ENCODE data around the gene ZNF24.

The ZNF24 gene

GRCh38 chr18:35306588-35307250, 37.5 kb downstream of the ZNF24 start:
- Histone ChIP-seq H4K20me1 (ENCODE audit: insufficient read depth, low read length) (no peaks in the 10 kb centered on the region), H3K27me3 (ENCODE audit: insufficient read depth, low read length, poor library complexity) (no peaks in the 10 kb centered on the region), H3K9ac (ENCODE audit: low read depth, low read length) (no peak overlapping the region), H3K79me2 (ENCODE audit: insufficient read depth, low read length) (peaks cover 36% of the 10 kb centered on the region), H3K27ac (ENCODE audit: low read length) (no peak overlapping the region), H3K36me3 (ENCODE audit: insufficient read depth, low read length) (peaks cover 57% of the 10 kb centered on the region), H2AFZ (ENCODE audit: low read depth, low read length) (no peak overlapping the region), H3K9me3 (ENCODE audit: insufficient read depth, low read length, severe bottlenecking) (peaks cover 56% of the 10 kb centered on the region), H3K4me1 (ENCODE audit: insufficient read depth, low read length) (no peaks in the 10 kb centered on the region), H3K4me3 (ENCODE audit: low read depth in 1 of 2, low read length in 2 of 2) (no peak overlapping the region), H3K4me2 (ENCODE audit: insufficient read depth, low read length) (no peak overlapping the region)
- ATAC-seq (ENCODE audit: insufficient read depth, low read depth) (no peak), DNase-seq (no peak)
- no peak for TF ChIP-seq CTCF (IDR thresholded peaks at IDR 0.05; ENCODE audit: borderline replicate concordance, extremely low read depth, low read length, poor library complexity, severe bottlenecking)
- no peak for TF ChIP-seq EZH2 (IDR thresholded peaks at IDR 0.05; ENCODE audit: borderline replicate concordance, low read depth, low read length, severe bottlenecking)

GRCh38 chr18:35303610-35304009, 40.6 kb downstream of the ZNF24 start:
- H3K27me3 ChIP-seq (ENCODE audit: insufficient read depth, low read length, poor library complexity): no peaks in the 10 kb centered on the region
- no peak overlapping the region for H2AFZ ChIP-seq (ENCODE audit: low read depth, low read length)
- no peak overlapping the region for H3K27ac ChIP-seq (ENCODE audit: low read length)
- H3K9me3 ChIP-seq (ENCODE audit: insufficient read depth, low read length, severe bottlenecking): peaks cover 58% of the 10 kb centered on the region
- peaks cover 84% of the 10 kb centered on the region for H3K36me3 ChIP-seq (ENCODE audit: insufficient read depth, low read length)
- H4K20me1 ChIP-seq (ENCODE audit: insufficient read depth, low read length): no peaks in the 10 kb centered on the region
- no peaks in the 10 kb centered on the region for H3K4me1 ChIP-seq (ENCODE audit: insufficient read depth, low read length)
- DNase-seq: no peak
- ATAC-seq (ENCODE audit: insufficient read depth, low read depth): no peak
- no peak overlapping the region for H3K4me3 ChIP-seq (ENCODE audit: low read depth in 1 of 2, low read length in 2 of 2)
- TF ChIP-seq CTCF (IDR thresholded peaks at IDR 0.05; ENCODE audit: borderline replicate concordance, extremely low read depth, low read length, poor library complexity, severe bottlenecking): no peak
- no peak for TF ChIP-seq EZH2 (IDR thresholded peaks at IDR 0.05; ENCODE audit: borderline replicate concordance, low read depth, low read length, severe bottlenecking)
- H3K9ac ChIP-seq (ENCODE audit: low read depth, low read length): no peak overlapping the region
- H3K79me2 ChIP-seq (ENCODE audit: insufficient read depth, low read length): peaks cover 67% of the 10 kb centered on the region
- no peak overlapping the region for H3K4me2 ChIP-seq (ENCODE audit: insufficient read depth, low read length)

- Histone ChIP-seq H3K27me3 (ENCODE audit: insufficient read depth, low read length, poor library complexity) (no peaks in the 10 kb centered on the region), H3K4me3 (ENCODE audit: low read depth in 1 of 2, low read length in 2 of 2) (no peak overlapping the region), H4K20me1 (ENCODE audit: insufficient read depth, low read length) (no peaks in the 10 kb centered on the region; the same call in 1 of the 2 replicates), H2AFZ (ENCODE audit: low read depth, low read length) (no peak overlapping the region), H3K27ac (ENCODE audit: low read length) (no peak overlapping the region), H3K4me2 (ENCODE audit: insufficient read depth, low read length) (no peak overlapping the region), H3K4me1 (ENCODE audit: insufficient read depth, low read length) (peaks cover 21% of the 10 kb centered on the region), H3K9me3 (ENCODE audit: insufficient read depth, low read length, severe bottlenecking) (peaks cover 3% of the 10 kb centered on the region), H3K36me3 (ENCODE audit: insufficient read depth, low read length) (peaks cover 64% of the 10 kb centered on the region), H3K79me2 (ENCODE audit: insufficient read depth, low read length) (peaks cover 97% of the 10 kb centered on the region), H3K9ac (ENCODE audit: low read depth, low read length) (no peak overlapping the region)
- no peak for TF ChIP-seq EZH2 (IDR thresholded peaks at IDR 0.05; ENCODE audit: borderline replicate concordance, low read depth, low read length, severe bottlenecking)
- no peak for TF ChIP-seq CTCF (IDR thresholded peaks at IDR 0.05; ENCODE audit: borderline replicate concordance, extremely low read depth, low read length, poor library complexity, severe bottlenecking)
- no peak for ATAC-seq (ENCODE audit: insufficient read depth, low read depth)
- no peak for DNase-seq
Measured at GRCh38 chr18:35296060-35296459, 48.2 kb downstream of the ZNF24 start.
